ENCODE data around the gene GBF1.

Gene GBF1

DNA sequence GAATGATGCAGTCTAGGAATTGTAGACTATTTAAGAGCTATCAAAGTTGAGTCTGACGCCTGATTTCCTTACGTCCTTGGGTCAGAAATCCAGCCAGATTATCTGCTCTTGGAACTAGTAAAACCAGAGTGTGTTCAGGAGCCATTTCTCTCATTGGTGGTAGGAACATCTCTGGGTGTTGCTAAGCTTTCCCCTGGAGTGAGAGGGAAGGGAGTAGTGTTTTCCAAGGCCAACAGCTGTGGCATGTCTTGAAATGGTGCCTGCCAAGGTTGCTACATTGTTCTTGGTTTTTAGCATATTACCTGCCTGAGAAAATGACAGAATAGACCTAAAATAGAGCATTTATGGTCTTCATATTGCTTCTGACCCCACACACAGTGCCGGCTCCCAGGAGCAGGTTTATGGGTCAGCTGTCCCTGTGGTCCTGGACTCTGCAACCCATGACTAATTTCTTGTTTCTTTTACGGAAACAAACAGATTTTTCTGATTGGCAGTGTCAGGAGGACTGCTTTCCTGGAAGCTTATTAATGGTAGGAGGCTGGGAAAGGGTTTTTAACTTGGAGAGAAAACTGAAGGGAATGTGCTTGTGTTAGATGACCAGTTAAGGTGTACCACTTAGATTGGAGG lies 17.5 kb downstream of the GBF1 start:
- no peak for DNase-seq
- intact Hi-C loops (cut with DNase I) = loop anchor here (10.0 kb wide), 1 partner anchor 62 kb away; no protein-coding TSS in a partner anchor

DNA sequence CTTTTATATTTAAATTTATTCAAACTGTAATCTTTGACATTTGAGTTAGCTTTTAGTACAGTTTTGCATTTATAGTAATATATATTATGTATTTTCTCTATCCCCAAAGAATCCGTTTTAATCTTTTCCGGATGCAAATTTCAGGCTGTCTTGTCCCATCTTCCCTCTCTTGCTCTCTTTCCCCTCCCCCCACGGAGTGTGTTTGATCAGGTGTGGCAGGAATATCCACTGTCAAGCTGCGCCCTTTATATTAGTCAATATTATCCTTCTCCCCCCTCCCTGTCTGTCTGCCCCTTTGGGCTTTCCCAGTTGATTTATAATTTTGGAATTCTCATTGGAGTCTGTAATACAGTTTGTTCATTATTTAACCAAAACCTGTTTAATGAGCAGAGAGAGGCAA lies 19.0 kb downstream of the GBF1 start:
- intact Hi-C loops (cut with DNase I) = loop anchor here (10.0 kb wide), 1 partner anchor 60 kb away; no protein-coding TSS in a partner anchor
- no peak for DNase-seq

DNA sequence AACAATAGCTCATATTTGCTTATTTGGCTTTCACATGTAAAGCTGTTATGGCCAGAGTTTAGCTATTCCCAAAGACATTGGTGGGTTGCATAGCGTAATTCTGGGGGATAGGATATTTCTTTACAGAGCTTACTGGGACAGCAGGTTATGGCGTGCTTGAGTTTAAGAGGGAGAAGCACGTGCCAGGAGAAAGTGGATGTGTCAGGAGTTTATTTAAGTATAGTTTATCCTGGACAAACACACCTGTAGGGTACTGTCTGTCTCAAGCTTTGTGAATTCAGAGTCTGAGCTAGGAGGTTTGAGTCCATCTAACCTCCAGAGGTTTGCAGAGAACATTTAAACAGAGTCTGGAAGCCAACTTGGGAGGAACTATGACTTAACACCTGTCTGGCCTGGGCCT lies 21.3 kb downstream of the GBF1 start:
- intact Hi-C loops (cut with DNase I) = loop anchor here (10.0 kb wide), 1 partner anchor 58 kb away; no protein-coding TSS in a partner anchor
- no peak for DNase-seq

GRCh38 chr10:102267748-102268147 lies 22.4 kb downstream of the GBF1 start:
- intact Hi-C loops (cut with DNase I) = loop anchor here (10.0 kb wide), 1 partner anchor 57 kb away; no protein-coding TSS in a partner anchor
- no peak for DNase-seq

DNA sequence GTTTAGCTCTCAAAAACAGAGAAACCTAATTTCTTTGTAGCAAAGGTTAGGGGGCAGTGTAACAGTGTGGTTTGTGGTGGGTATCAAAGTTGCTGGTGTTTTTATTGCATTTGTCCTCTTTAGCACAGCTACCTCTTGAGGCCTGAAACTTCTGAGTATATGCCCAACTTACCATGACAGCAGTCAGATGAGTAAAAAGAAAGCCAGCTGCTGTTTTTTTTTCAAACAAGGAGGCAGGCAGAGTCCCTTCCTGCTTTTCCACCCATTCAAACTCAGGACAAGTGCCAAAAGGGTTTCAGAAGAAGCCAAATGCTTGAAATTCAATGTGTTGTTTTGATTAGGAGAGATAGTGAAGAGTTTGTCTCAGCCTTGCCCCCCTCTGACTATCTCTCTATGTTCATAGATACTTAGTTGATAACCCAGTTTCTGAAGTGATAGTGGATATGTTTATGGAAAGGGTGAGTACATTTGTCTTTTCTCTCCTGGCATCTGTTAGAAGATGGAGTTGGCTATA lies 23.1 kb downstream of the GBF1 start:
- intact Hi-C loops (cut with DNase I) = loop anchor here (10.0 kb wide), 1 partner anchor 56 kb away; no protein-coding TSS in a partner anchor
- no peak for DNase-seq

DNA sequence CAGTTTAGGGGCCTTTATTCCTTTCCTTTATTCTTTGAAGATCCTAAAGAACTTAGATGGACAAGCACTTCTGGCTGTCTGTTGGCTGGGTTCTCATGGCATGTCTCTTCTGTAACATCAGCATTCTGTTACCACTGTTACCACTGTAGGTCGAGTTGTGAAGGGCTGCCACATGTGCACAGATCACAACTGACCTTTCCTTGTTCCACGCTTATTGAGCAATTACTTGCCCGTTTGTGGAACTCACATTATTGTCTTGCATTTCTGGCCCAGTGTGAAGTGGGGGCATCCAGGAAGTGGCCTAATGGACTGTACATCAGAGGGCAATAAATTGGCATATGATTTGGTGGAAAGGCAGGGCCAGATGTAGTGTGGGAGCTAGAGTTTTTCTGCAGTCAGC lies 23.7 kb downstream of the GBF1 start:
- intact Hi-C loops (cut with DNase I) = loop anchor here (10.0 kb wide), 1 partner anchor 56 kb away; no protein-coding TSS in a partner anchor

GRCh38 chr10:102274062-102274461 lies 28.7 kb downstream of the GBF1 start:
- intact Hi-C loops (cut with DNase I) = no loop called here

More for the DNA sequence above, 23.7 kb downstream of the GBF1 start:
- DNase-seq = no peak

GRCh38 chr10:102275343-102275742 lies 30.0 kb downstream of the GBF1 start:
- intact Hi-C loops (cut with DNase I) = no loop called here

More at GRCh38 chr10:102274062-102274461, 28.7 kb downstream of the GBF1 start:
- no peak for DNase-seq

GRCh38 chr10:102279104-102279503 lies 33.8 kb downstream of the GBF1 start:
- intact Hi-C loops (cut with DNase I) = no loop called here
- no peak for DNase-seq

More at GRCh38 chr10:102275343-102275742, 30.0 kb downstream of the GBF1 start:
- DNase-seq = no peak

DNA sequence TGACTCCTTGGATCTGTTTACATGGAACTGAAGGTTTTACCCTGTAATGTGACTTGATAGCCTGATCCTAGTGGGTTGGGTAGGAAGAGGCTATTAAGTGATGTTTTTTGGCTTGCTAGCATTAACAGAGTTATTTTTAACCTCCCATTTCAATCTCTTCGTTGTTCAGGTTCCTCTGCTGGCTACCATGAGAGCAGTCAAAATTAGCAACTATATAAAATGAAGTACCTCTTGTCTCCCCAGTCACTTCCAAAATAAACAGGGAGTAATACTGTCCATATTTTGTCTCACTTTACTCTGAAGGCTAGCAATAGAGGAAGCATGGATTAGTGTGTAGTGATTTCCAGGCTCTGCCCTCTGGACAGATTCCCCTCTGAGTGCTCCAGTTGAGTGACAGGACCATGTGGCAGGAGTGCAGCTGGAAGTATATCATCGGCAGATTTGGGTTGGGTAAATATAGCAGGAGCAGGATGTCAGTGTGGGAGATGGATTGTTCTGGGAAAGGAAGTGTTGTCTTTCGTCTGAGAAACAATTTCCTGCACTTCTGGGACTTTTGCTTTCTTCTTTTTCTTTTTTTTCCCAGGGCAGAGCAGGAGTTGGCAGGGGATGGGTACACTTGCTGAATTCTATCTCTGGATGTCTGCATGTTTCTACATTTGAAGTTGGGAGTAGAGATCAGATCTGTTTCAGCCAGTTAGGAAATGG lies 35.2 kb downstream of the GBF1 start:
- intact Hi-C loops (cut with DNase I) = no loop called here
- DNase-seq = peak in 1 of 10 donors; percentile 4

DNA sequence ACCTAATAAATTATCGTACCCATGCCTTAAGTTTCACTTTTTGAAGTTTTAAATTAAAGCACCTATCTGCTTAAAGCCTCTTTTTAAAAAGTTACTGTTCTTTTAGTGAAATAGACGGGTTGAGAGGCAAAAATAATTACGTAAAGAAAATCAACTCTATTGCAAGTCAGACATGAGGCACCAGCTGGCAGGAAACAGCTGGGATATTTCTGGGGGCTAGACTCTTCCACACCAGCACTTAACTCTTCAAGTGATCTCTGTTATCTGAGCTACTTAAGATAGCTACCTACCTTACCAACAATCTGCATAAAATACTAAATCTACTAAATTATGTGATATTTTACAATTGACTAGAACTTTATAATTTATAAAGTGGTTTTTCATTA lies 35.8 kb downstream of the GBF1 start:
- no peak for DNase-seq
- intact Hi-C loops (cut with DNase I) = no loop called here

DNA sequence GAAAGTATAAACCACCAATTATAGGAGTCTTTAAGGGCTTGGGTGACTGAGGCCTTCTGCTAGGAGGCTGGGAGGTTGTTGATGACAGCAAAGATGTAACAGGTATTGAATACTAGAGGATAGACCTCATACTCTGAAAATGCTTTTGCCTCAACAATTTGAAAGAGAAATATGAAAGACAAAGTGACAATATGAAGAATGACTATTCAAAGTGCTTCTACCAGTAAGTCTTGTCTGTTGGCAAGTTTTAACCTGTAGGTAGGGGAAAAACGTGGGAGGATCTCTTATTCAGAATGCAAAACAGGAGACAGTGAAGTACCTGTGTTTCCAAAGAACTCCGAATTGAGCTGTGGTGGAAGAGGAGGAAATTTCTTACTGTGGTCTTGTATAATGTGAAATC lies 38.2 kb downstream of the GBF1 start:
- no peak for DNase-seq
- intact Hi-C loops (cut with DNase I) = no loop called here

DNA sequence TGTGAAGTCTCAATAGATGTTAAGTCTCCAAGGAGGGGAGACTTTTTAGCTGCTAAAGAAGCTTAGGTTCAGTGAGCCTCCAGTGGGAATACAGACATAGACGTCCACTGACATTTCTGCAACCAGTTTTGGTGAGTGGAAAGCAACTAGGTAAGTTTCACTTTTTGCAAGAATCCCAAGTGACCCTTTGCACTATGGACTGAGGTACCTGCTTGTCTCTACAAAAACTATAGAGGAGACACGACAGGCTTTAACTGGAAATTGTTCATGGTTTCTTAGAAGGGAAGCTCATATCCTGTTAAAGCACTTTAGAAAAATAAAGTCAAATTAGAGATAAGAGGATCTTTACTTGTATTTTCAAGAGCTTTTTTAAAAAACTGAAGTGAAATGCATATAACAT lies 38.6 kb downstream of the GBF1 start:
- no peak for DNase-seq
- intact Hi-C loops (cut with DNase I) = no loop called here

- intact Hi-C loops (cut with DNase I) = no loop called here
- DNase-seq = no peak
Observed at GRCh38 chr10:102284531-102284930, 39.2 kb downstream of the GBF1 start.

- DNase-seq = no peak
- intact Hi-C loops (cut with DNase I) = no loop called here
Observed at GRCh38 chr10:102285133-102285532, 39.8 kb downstream of the GBF1 start.

DNA sequence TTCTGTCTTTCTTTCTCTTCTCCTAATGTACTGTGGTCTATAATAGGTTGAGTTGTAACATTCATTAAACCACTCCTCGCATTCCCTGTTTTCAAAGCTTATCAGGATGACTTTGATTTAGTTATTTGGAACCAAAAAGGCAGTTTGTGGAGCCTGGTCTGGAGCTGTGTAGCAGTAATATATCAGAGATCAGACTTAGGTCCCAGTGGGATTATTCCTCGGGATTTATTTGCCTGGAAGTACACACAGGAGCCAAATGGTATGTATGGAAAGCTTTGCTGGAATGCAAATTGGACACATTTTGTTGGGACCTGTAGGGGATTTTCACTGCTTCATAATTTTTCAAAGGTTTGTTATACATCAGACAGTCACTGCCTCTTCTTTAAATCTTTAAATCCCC lies 40.9 kb downstream of the GBF1 start:
- no peak for DNase-seq
- intact Hi-C loops (cut with DNase I) = no loop called here

DNA sequence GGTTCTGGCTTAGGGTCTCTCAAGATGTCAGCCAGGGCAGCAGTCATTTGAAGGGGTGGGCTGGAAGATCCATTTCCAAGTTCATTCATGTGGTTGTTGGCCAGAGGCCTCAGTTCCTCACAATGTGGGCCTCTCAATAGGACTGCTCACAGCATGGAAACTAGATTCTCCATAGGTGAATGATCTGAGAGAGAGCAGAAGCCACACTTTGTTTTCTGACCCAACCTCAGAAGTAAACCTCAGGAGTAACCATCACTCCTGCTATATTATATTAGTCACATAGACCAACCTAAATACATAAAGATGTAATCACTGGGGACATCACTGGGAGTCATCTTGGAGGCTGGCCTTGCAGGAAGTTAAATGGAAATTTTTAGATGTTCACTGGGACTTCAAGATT lies 42.2 kb downstream of the GBF1 start:
- intact Hi-C loops (cut with DNase I) = no loop called here
- DNase-seq = no peak

DNA sequence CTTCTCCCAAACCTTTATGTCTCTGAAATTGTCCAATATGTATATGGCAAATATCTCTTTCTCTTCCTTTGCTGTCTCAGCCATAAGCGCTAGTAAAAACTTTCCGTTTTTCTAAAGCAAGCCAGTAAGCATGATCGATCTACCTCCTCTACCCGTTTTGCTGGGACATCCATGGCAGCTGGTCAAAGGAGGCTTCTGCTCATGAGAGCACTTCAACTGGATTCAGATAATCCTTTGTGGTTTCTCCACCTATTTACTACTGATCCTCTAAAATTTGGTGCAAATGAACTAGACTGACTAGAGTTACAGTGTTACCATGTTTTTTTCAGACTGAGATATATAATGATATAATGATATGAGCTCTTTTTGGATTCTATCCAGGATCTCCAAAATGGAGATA lies 42.7 kb downstream of the GBF1 start:
- intact Hi-C loops (cut with DNase I) = no loop called here
- no peak for DNase-seq

- no peak for DNase-seq
- intact Hi-C loops (cut with DNase I) = no loop called here
Observed at GRCh38 chr10:102289356-102289755, 44.0 kb downstream of the GBF1 start.

GRCh38 chr10:102289840-102290239 lies 44.5 kb downstream of the GBF1 start:
- intact Hi-C loops (cut with DNase I) = no loop called here
- no peak for DNase-seq

- DNase-seq = no peak
- intact Hi-C loops (cut with DNase I) = no loop called here
Observed at GRCh38 chr10:102291221-102291905, 46.0 kb downstream of the GBF1 start.

Measured in posterior cingulate gyrus (tissue), 11 donors.